Activated B cell treated with CpG ODN at 0.5 μM for 24 hours (primary cell): ENCODE results near the gene TAOK1. TPM values are rescaled to one million over a fixed set of nuclear protein-coding genes. Genes with fewer than 3 reads are reported as not detected.

Experiments
- ATAC-seq: fragments of 200-7000 bp; cut with Tn5 transposase; one replicate; pipeline ENCODE4 v1.10.0; 2021; ENCODE audit warnings: low read depth, mild to moderate bottlenecking, moderate library complexity
- CTCF ChIA-PET: fragments of 350-600 bp; sonication (Branson Sonifier 250); formaldehyde crosslinking; loops from one replicate; lab custom pipeline; 2021; ENCODE audit warnings: antibody characterized with exemption; lab: Charles Lee
- POLR2A ChIA-PET: fragments of 350-600 bp; sonication (Branson Sonifier 250); formaldehyde crosslinking; loops from one replicate; lab custom pipeline; 2021; ENCODE audit warnings: antibody characterized with exemption; lab: Charles Lee
- DNase-seq: peaks from one replicate; pipeline ENCODE4 v3.0.0; 2022
- H3K27ac Mint-ChIP-seq: one replicate; pipeline ENCODE4 v1.8.0; 2020; ENCODE audit warnings: mixed read lengths
- H3K27me3 Mint-ChIP-seq: one replicate; pipeline ENCODE4 v1.8.0; 2021; ENCODE audit warnings: mixed read lengths
- H3K36me3 Mint-ChIP-seq: one replicate; pipeline ENCODE4 v1.8.0; 2021; ENCODE audit warnings: low read depth, mixed read lengths
- H3K4me1 Mint-ChIP-seq: one replicate; pipeline ENCODE4 v1.8.0; 2021; ENCODE audit warnings: mixed read lengths
- H3K4me3 Mint-ChIP-seq: one replicate; pipeline ENCODE4 v1.8.0; 2020; ENCODE audit warnings: mild to moderate bottlenecking, mixed read lengths
- H3K9me3 Mint-ChIP-seq: one replicate; pipeline ENCODE4 v1.8.0; 2020; ENCODE audit warnings: mixed read lengths
- CTCF ChIP-seq: fragments of 200-600 bp; IDR thresholded peaks from one replicate; pipeline ENCODE4 v1.8.0; 2022; ENCODE audit warnings: antibody characterized with exemption, mild to moderate bottlenecking
- intact Hi-C: fragments of 100-400 bp; cut with micrococcal nuclease; formaldehyde crosslinking; loops from one replicate; pipeline ENCODE4 v1.15.1; 2024
- total RNA-seq: library from RNA; stranded (reverse); gene quantifications from 2 replicates; pipeline ENCODE4 v1.2.3, GENCODE V29; 2022

TAOK1 gene
- total RNA-seq, 1 donor from 2014 or later: 55.5 TPM

GRCh38 chr17:29445844-29446243, 55.7 kb downstream of the TAOK1 start:
- Mint-ChIP-seq H3K36me3 (peaks cover 16% of the 10 kb centered on the region), H3K27me3 (no peaks in the 10 kb centered on the region), H3K4me1 (peaks cover 49% of the 10 kb centered on the region), H3K4me3 (no peak overlapping the region), H3K9me3 (no peaks in the 10 kb centered on the region), H3K27ac (no peak overlapping the region)
- ChIA-PET POLR2A (no interaction called here), CTCF (no interaction called here)
- TF ChIP-seq CTCF: no peak
- DNase-seq (no peak), ATAC-seq (no peak)
- intact Hi-C loops: no loop called here

- H3K4me1 Mint-ChIP-seq: peaks cover 40% of the 10 kb centered on the region
- H3K36me3 Mint-ChIP-seq: peaks cover 34% of the 10 kb centered on the region
- H3K27me3 Mint-ChIP-seq: no peaks in the 10 kb centered on the region
- POLR2A ChIA-PET: no interaction called here
- no peak for TF ChIP-seq CTCF
- CTCF ChIA-PET: no interaction called here
- H3K4me3 Mint-ChIP-seq: no peak overlapping the region
- no peaks in the 10 kb centered on the region for H3K9me3 Mint-ChIP-seq
- intact Hi-C loops: no loop called here
- no peak overlapping the region for H3K27ac Mint-ChIP-seq
- DNase-seq (no peak), ATAC-seq (no peak)
These were observed 59.9 kb downstream of the TAOK1 start for GRCh38 chr17:29449865-29450671.

GRCh38 chr17:29451121-29451742, 61.1 kb downstream of the TAOK1 start:
- intact Hi-C loops: no loop called here
- no peak overlapping the region for H3K4me3 Mint-ChIP-seq
- no peak overlapping the region for H3K27ac Mint-ChIP-seq
- no peaks in the 10 kb centered on the region for H3K27me3 Mint-ChIP-seq
- ChIA-PET POLR2A (interaction anchor here (0.5 kb wide), 1 partner anchor 234 kb away, joined by 6 read pairs; no protein-coding TSS in a partner anchor), CTCF (no interaction called here)
- H3K4me1 Mint-ChIP-seq: peaks cover 35% of the 10 kb centered on the region
- no peaks in the 10 kb centered on the region for H3K9me3 Mint-ChIP-seq
- peaks cover 44% of the 10 kb centered on the region for H3K36me3 Mint-ChIP-seq
- ATAC-seq: no peak
- TF ChIP-seq CTCF: no peak
- no peak for DNase-seq

- TF ChIP-seq CTCF: no peak
- Mint-ChIP-seq H3K27ac (no peak overlapping the region), H3K9me3 (no peaks in the 10 kb centered on the region), H3K27me3 (no peaks in the 10 kb centered on the region), H3K4me3 (no peak overlapping the region), H3K36me3 (peaks cover 63% of the 10 kb centered on the region), H3K4me1 (peaks cover 32% of the 10 kb centered on the region)
- ATAC-seq (no peak), DNase-seq (no peak)
- intact Hi-C loops: no loop called here
- CTCF ChIA-PET: no interaction called here
- POLR2A ChIA-PET: no interaction called here
These were observed 67.9 kb downstream of the TAOK1 start for GRCh38 chr17:29458066-29458465.

GRCh38 chr17:29461483-29462206, 71.5 kb downstream of the TAOK1 start:
- DNase-seq: no peak
- H3K27ac Mint-ChIP-seq: no peak overlapping the region
- no peaks in the 10 kb centered on the region for H3K27me3 Mint-ChIP-seq
- H3K4me1 Mint-ChIP-seq: peaks cover 22% of the 10 kb centered on the region
- ATAC-seq: no peak
- H3K9me3 Mint-ChIP-seq: no peaks in the 10 kb centered on the region
- TF ChIP-seq CTCF: no peak
- H3K4me3 Mint-ChIP-seq: no peak overlapping the region
- H3K36me3 Mint-ChIP-seq: peaks cover 56% of the 10 kb centered on the region
- POLR2A ChIA-PET: no interaction called here
- intact Hi-C loops: no loop called here
- CTCF ChIA-PET: no interaction called here
